Measurements from ENCODE around the gene MED8.

- no peak for TF ChIP-seq POLR2A (IDR thresholded peaks at IDR 0.05; ENCODE audit: low read depth, low read length)
- TF ChIP-seq POLR2AphosphoS5 (IDR thresholded peaks at IDR 0.05; ENCODE audit: low read depth, low read length) = no peak
- no peak for TF ChIP-seq TAF1 (IDR thresholded peaks at IDR 0.05; ENCODE audit: low read depth, low read length)
- peak; percentile 56; the same call in 1 of the 2 replicates for TF ChIP-seq SPI1 (IDR thresholded peaks at IDR 0.05; ENCODE audit: low read depth, low read length)
- no peak for TF ChIP-seq POU2F2 (IDR thresholded peaks at IDR 0.05; ENCODE audit: low read depth, low read length)
- no peak for TF ChIP-seq PAX5 (IDR thresholded peaks at IDR 0.05; ENCODE audit: insufficient read depth, low read length, severe bottlenecking)
Measured at GRCh38 chr1:43418858-43419257, 29.3 kb upstream of the MED8 start.
